OCI-LY3 (cell line): ENCODE measurements around the gene C9orf72.

Experiments
- H2AFZ ChIP-seq: fragments of 200-600, 300-600 bp; shearing (Covaris generic); 2 replicates; pipeline ENCODE4 v1.6.0; 2014; ENCODE audit warnings: antibody characterized with exemption, low read depth, low read length
- H3K27ac ChIP-seq: fragments of 200-600, 300-600 bp; sonication (generic); 2 replicates; pipeline ENCODE4 v1.5.1; 2014; ENCODE audit warnings: mild to moderate bottlenecking, low read length, moderate library complexity, mixed read lengths
- H3K27me3 ChIP-seq: fragments of 200-600, 300-600 bp; sonication (generic); 2 replicates; pipeline ENCODE4 v1.6.1; 2014; ENCODE audit warnings: low read depth, low read length, mixed read lengths
- H3K36me3 ChIP-seq: fragments of 200-600, 300-600 bp; sonication (generic); replicated peaks from 2 replicates; pipeline ENCODE3; 2014; ENCODE audit warnings: low read depth, low read length, mixed read lengths
- H3K4me1 ChIP-seq: fragments of 300-600, 200-600 bp; sonication (generic); 2 replicates; pipeline ENCODE4 v1.6.1; 2014; ENCODE audit warnings: low read length, mixed read lengths
- H3K4me2 ChIP-seq: fragments of 200-600, 300-600 bp; sonication (generic); 2 replicates; pipeline ENCODE4 v1.6.1; 2014; ENCODE audit warnings: low read length, mixed read lengths
- H3K4me3 ChIP-seq: fragments of 300-600, 200-600 bp; sonication (generic); 2 replicates; pipeline ENCODE4 v1.5.1; 2014; ENCODE audit warnings: antibody characterized with exemption, mild to moderate bottlenecking, low read length, moderate library complexity
- H3K79me2 ChIP-seq: fragments of 300-600, 200-600 bp; shearing (Covaris generic); 2 replicates; pipeline ENCODE4 v1.6.1; 2014; ENCODE audit warnings: mild to moderate bottlenecking, low read length, mixed read lengths
- H3K9ac ChIP-seq: fragments of 300-600, 200-600 bp; shearing (Covaris generic); 2 replicates; pipeline ENCODE4 v1.6.0; 2014; ENCODE audit warnings: mild to moderate bottlenecking, low read length, moderate library complexity
- H3K9me3 ChIP-seq: fragments of 200-600, 300-600 bp; shearing (Covaris generic); 2 replicates; pipeline ENCODE4 v1.6.1; 2014; ENCODE audit warnings: low read length, mixed read lengths; ENCODE audit not compliant: insufficient read depth
- H4K20me1 ChIP-seq: fragments of 200-600, 300-600 bp; sonication (generic); 2 replicates; pipeline ENCODE4 v1.6.1; 2016; ENCODE audit warnings: low read length, mixed read lengths; ENCODE audit not compliant: insufficient read depth
- EZH2phosphoT487 ChIP-seq: fragments of 200-600 bp; shearing (Covaris generic); IDR thresholded peaks from 2 replicates; pipeline ENCODE4 v1.6.1; 2018; ENCODE audit warnings: antibody characterized with exemption, mixed run types, low read depth
- TF ChIP-seq, protein P1 (sequence below): fragments of 200-600, 300-600 bp; sonication (generic); IDR thresholded peaks from 2 replicates; pipeline ENCODE4 v1.5.1; 2014; ENCODE audit warnings: antibody characterized with exemption, low read length, low read depth

Gene C9orf72

GRCh38 chr9:27518809-27519208 lies 54.5 kb downstream of the C9orf72 start:
- Histone ChIP-seq H3K4me3 (no peak overlapping the region), H3K27ac (no peak overlapping the region), H3K9ac (no peak overlapping the region), H3K36me3 (no peaks in the 10 kb centered on the region), H3K4me2 (no peak overlapping the region), H3K27me3 (peaks cover 8% of the 10 kb centered on the region; the same call in 1 of the 2 replicates), H4K20me1 (no peaks in the 10 kb centered on the region), H2AFZ (no peak overlapping the region), H3K79me2 (no peaks in the 10 kb centered on the region), H3K4me1 (no peaks in the 10 kb centered on the region), H3K9me3 (no peaks in the 10 kb centered on the region)
- TF ChIP-seq, protein P1, sequence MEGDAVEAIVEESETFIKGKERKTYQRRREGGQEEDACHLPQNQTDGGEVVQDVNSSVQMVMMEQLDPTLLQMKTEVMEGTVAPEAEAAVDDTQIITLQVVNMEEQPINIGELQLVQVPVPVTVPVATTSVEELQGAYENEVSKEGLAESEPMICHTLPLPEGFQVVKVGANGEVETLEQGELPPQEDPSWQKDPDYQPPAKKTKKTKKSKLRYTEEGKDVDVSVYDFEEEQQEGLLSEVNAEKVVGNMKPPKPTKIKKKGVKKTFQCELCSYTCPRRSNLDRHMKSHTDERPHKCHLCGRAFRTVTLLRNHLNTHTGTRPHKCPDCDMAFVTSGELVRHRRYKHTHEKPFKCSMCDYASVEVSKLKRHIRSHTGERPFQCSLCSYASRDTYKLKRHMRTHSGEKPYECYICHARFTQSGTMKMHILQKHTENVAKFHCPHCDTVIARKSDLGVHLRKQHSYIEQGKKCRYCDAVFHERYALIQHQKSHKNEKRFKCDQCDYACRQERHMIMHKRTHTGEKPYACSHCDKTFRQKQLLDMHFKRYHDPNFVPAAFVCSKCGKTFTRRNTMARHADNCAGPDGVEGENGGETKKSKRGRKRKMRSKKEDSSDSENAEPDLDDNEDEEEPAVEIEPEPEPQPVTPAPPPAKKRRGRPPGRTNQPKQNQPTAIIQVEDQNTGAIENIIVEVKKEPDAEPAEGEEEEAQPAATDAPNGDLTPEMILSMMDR = no peak
- no peak for TF ChIP-seq EZH2phosphoT487

- no peaks in the 10 kb centered on the region for H3K4me1 ChIP-seq
- no peak overlapping the region for H2AFZ ChIP-seq
- no peaks in the 10 kb centered on the region for H3K9me3 ChIP-seq
- no peaks in the 10 kb centered on the region for H4K20me1 ChIP-seq
- no peak for TF ChIP-seq EZH2phosphoT487
- TF ChIP-seq, protein P1 = no peak
- no peak overlapping the region for H3K27ac ChIP-seq
- H3K27me3 ChIP-seq = peaks cover 8% of the 10 kb centered on the region; the same call in 1 of the 2 replicates
- H3K4me2 ChIP-seq = no peak overlapping the region
- H3K36me3 ChIP-seq = no peaks in the 10 kb centered on the region
- H3K9ac ChIP-seq = no peak overlapping the region
- H3K79me2 ChIP-seq = no peaks in the 10 kb centered on the region
- H3K4me3 ChIP-seq = no peak overlapping the region
Observed at GRCh38 chr9:27518006-27518405, 55.3 kb downstream of the C9orf72 start.

DNA sequence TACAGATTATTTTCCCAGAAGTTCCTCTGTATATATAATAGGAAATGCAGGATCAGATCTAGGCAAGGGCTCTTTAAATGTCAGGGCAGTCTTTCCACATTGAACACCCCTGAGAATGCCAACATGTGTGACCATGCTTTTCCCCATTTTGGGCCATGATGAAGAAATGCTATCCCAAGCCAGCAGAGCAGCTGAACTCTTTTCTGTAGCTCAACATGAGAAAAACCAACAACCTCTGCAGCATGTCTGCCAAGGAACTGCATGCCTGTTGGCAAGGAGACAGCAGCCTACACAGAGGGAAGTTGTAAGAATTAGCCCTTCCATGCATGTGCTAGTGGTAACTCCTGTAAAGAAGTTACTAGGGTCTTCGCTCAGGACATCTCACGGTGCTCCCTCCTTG lies 58.7 kb downstream of the C9orf72 start:
- H3K4me1 ChIP-seq = no peaks in the 10 kb centered on the region
- H3K9ac ChIP-seq = no peak overlapping the region
- no peak overlapping the region for H2AFZ ChIP-seq
- no peaks in the 10 kb centered on the region for H3K79me2 ChIP-seq
- H3K4me3 ChIP-seq = no peak overlapping the region
- TF ChIP-seq EZH2phosphoT487 = no peak
- TF ChIP-seq, protein P1 = no peak
- no peaks in the 10 kb centered on the region for H3K9me3 ChIP-seq
- no peaks in the 10 kb centered on the region for H3K36me3 ChIP-seq
- no peaks in the 10 kb centered on the region for H4K20me1 ChIP-seq
- peaks cover 17% of the 10 kb centered on the region for H3K27me3 ChIP-seq
- no peak overlapping the region for H3K4me2 ChIP-seq
- no peak overlapping the region for H3K27ac ChIP-seq

DNA sequence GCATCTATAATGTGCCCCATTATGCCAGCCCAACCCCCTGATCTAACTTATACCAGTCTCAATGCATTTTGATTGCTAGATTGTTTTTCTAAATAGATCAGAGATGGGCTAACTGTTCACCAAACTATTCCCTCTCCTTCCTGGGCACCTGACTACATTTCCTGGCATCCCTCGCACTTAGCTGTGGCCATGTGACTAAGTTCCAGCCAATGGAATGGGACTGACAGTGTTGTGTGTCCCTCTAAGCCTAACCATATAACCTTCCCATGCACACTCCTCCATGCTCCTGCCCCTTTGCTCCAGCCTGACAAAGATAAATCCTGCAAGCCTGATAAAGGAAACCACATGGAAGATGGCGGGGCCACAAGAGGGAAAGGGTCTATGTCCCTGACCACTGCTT lies 61.5 kb downstream of the C9orf72 start:
- H3K27me3 ChIP-seq = peaks cover 21% of the 10 kb centered on the region
- no peaks in the 10 kb centered on the region for H3K4me1 ChIP-seq
- H3K9ac ChIP-seq = no peak overlapping the region
- H3K36me3 ChIP-seq = no peaks in the 10 kb centered on the region
- TF ChIP-seq EZH2phosphoT487 = no peak
- TF ChIP-seq, protein P1 = no peak
- no peak overlapping the region for H3K4me3 ChIP-seq
- H3K9me3 ChIP-seq = no peaks in the 10 kb centered on the region
- no peaks in the 10 kb centered on the region for H4K20me1 ChIP-seq
- no peak overlapping the region for H3K27ac ChIP-seq
- no peaks in the 10 kb centered on the region for H3K79me2 ChIP-seq
- no peak overlapping the region for H2AFZ ChIP-seq
- no peak overlapping the region for H3K4me2 ChIP-seq
